H7 (cell line): ENCODE data around the gene KLHL29. TPM values are rescaled to one million over a fixed set of nuclear protein-coding genes. Genes with fewer than 3 reads are reported as not detected.

Experiments used
- DNase-seq: peaks from one replicate; pipeline ENCODE4 v3.0.0; 2012
- H3K27me3 ChIP-seq: 2 replicates; pipeline ENCODE4 v1.6.0; 2011; ENCODE audit warnings: mild to moderate bottlenecking, low read length; ENCODE audit not compliant: control insufficient read depth, insufficient read depth
- H3K36me3 ChIP-seq: replicated peaks from 2 replicates; pipeline ENCODE4 v1.5.1; 2011; ENCODE audit warnings: low read length; ENCODE audit not compliant: control insufficient read depth, insufficient read depth
- H3K4me3 ChIP-seq: 2 replicates; pipeline ENCODE4 v1.5.1; 2011; ENCODE audit warnings: low read depth, mild to moderate bottlenecking, control low read depth, low read length, moderate library complexity; ENCODE audit not compliant: insufficient read depth
- total RNA-seq: library from RNA; depleted of rRNA; stranded (reverse); fragments of >200 nt; shearing (Covaris generic); gene quantifications from 2 replicates; pipeline ENCODE4 v1.2.3, GENCODE V29; 2014

KLHL29 gene
- total RNA-seq, 1 experiment from 2014 or later: 6.2 TPM

- no peaks in the 10 kb centered on the region for H3K27me3 ChIP-seq
- no peak overlapping the region for H3K4me3 ChIP-seq
- no peak for DNase-seq
These were observed 100.3 kb downstream of the KLHL29 start for GRCh38 chr2:23485261-23485660.

GRCh38 chr2:23485841-23486683, 101.1 kb downstream of the KLHL29 start:
- H3K27me3 ChIP-seq: no peaks in the 10 kb centered on the region
- H3K4me3 ChIP-seq: no peak overlapping the region
- H3K36me3 ChIP-seq: no peaks in the 10 kb centered on the region
- DNase-seq: no peak

More at GRCh38 chr2:23485261-23485660, 100.3 kb downstream of the KLHL29 start:
- H3K36me3 ChIP-seq: no peaks in the 10 kb centered on the region

- Histone ChIP-seq H3K27me3 (no peaks in the 10 kb centered on the region), H3K4me3 (no peak overlapping the region), H3K36me3 (no peaks in the 10 kb centered on the region)
- no peak for DNase-seq
These were observed 101.7 kb downstream of the KLHL29 start for GRCh38 chr2:23486684-23487075.

- H3K36me3 ChIP-seq: no peaks in the 10 kb centered on the region
- no peak for DNase-seq
- H3K4me3 ChIP-seq: no peak overlapping the region
- no peaks in the 10 kb centered on the region for H3K27me3 ChIP-seq
These were observed 102.9 kb downstream of the KLHL29 start for GRCh38 chr2:23487735-23488492.

- DNase-seq: no peak
- no peaks in the 10 kb centered on the region for H3K36me3 ChIP-seq
These were observed 103.6 kb downstream of the KLHL29 start for GRCh38 chr2:23488584-23488983.

GRCh38 chr2:23489471-23490322, 104.7 kb downstream of the KLHL29 start:
- Histone ChIP-seq H3K4me3 (no peak overlapping the region), H3K27me3 (no peaks in the 10 kb centered on the region), H3K36me3 (no peaks in the 10 kb centered on the region)
- DNase-seq: no peak

More at GRCh38 chr2:23488584-23488983, 103.6 kb downstream of the KLHL29 start:
- Histone ChIP-seq H3K4me3 (no peak overlapping the region), H3K27me3 (no peaks in the 10 kb centered on the region)

- no peak for DNase-seq
- Histone ChIP-seq H3K36me3 (no peaks in the 10 kb centered on the region), H3K27me3 (no peaks in the 10 kb centered on the region)
These were observed 106.8 kb downstream of the KLHL29 start for GRCh38 chr2:23491591-23492336.

GRCh38 chr2:23492337-23492675, 107.3 kb downstream of the KLHL29 start:
- Histone ChIP-seq H3K36me3 (no peaks in the 10 kb centered on the region), H3K4me3 (no peak overlapping the region), H3K27me3 (no peaks in the 10 kb centered on the region)
- DNase-seq: no peak

More at GRCh38 chr2:23491591-23492336, 106.8 kb downstream of the KLHL29 start:
- no peak overlapping the region for H3K4me3 ChIP-seq

GRCh38 chr2:23492921-23493320, 107.9 kb downstream of the KLHL29 start:
- no peak for DNase-seq
- H3K27me3 ChIP-seq: no peaks in the 10 kb centered on the region
- H3K36me3 ChIP-seq: no peaks in the 10 kb centered on the region
- no peak overlapping the region for H3K4me3 ChIP-seq

GRCh38 chr2:23493846-23494245, 108.9 kb downstream of the KLHL29 start:
- Histone ChIP-seq H3K4me3 (no peak overlapping the region), H3K27me3 (no peaks in the 10 kb centered on the region), H3K36me3 (no peaks in the 10 kb centered on the region)
- no peak for DNase-seq

- no peaks in the 10 kb centered on the region for H3K36me3 ChIP-seq
- no peak overlapping the region for H3K4me3 ChIP-seq
- no peak for DNase-seq
- H3K27me3 ChIP-seq: no peaks in the 10 kb centered on the region
These were observed 109.3 kb downstream of the KLHL29 start for GRCh38 chr2:23494286-23494685.

GRCh38 chr2:23495661-23496114, 110.7 kb downstream of the KLHL29 start:
- peak; percentile 54 for DNase-seq
- H3K27me3 ChIP-seq: no peaks in the 10 kb centered on the region
- H3K36me3 ChIP-seq: no peaks in the 10 kb centered on the region
- no peak overlapping the region for H3K4me3 ChIP-seq

GRCh38 chr2:23496456-23496855, 111.5 kb downstream of the KLHL29 start:
- Histone ChIP-seq H3K36me3 (no peaks in the 10 kb centered on the region), H3K27me3 (no peaks in the 10 kb centered on the region), H3K4me3 (no peak overlapping the region)
- DNase-seq: peak; percentile 71

GRCh38 chr2:23497063-23497462, 112.1 kb downstream of the KLHL29 start:
- Histone ChIP-seq H3K36me3 (no peaks in the 10 kb centered on the region), H3K4me3 (no peak overlapping the region), H3K27me3 (no peaks in the 10 kb centered on the region)
- DNase-seq: peak; percentile 68
